ENCODE data around the gene KIF1B. TPM values are rescaled to one million over a fixed set of nuclear protein-coding genes. Genes with fewer than 3 reads are reported as not detected.

The KIF1B gene
- total RNA-seq, 1 experiment from 2014 or later = 33.0 TPM

GRCh38 chr1:10328180-10328963, 118.0 kb downstream of the KIF1B start:
- no peaks in the 10 kb centered on the region; the same call in 1 of the 2 replicates for H3K36me3 ChIP-seq (ENCODE audit: control insufficient read depth, insufficient read depth, low read length)
- no peak overlapping the region for H3K4me3 ChIP-seq (ENCODE audit: low read depth in 2 of 2, low read length in 2 of 2)
- in situ Hi-C loops (cut with HindIII; ENCODE audit: low pct_unique_long_range_greater_than_20kb, low sequenced_read_pairs) (no loop called here), intact Hi-C loops (cut with micrococcal nuclease; ENCODE audit: unreplicated experiment) (no loop called here)
- no peaks in the 10 kb centered on the region for H3K4me1 ChIP-seq (ENCODE audit: control insufficient read depth, insufficient read depth, low read length)
- ATAC-seq (no peak), DNase-seq (ENCODE audit: low read depth, low spot score) (no peak)
- POLR2A ChIA-PET = interaction anchor here (0.5 kb wide), 1 partner anchor 78 kb away, joined by 5 read pairs; no protein-coding TSS in a partner anchor
- H3K27ac ChIP-seq (ENCODE audit: low read length) = no peak overlapping the region
- CTCF ChIA-PET = no interaction called here
- TF ChIP-seq REST (IDR thresholded peaks at IDR 0.05; ENCODE audit: insufficient read depth in 1 of 2, low read depth in 2 of 2, low read length in 1 of 2) = no peak
- TF ChIP-seq CTCF (IDR thresholded peaks at IDR 0.05) = no peak
- no peak for TF ChIP-seq POLR2AphosphoS5 (IDR thresholded peaks at IDR 0.05; ENCODE audit: low read depth, low read length)
- no peak for TF ChIP-seq SIN3A (IDR thresholded peaks at IDR 0.05; ENCODE audit: borderline replicate concordance, insufficient read depth, low read depth, low read length)
- TF ChIP-seq TCF7L2 (IDR thresholded peaks at IDR 0.05; ENCODE audit: low read depth, low read length) = no peak
- no TSS peak for BruUV-seq (replicated peaks)
- no peaks in the 10 kb centered on the region for H3K27me3 ChIP-seq (ENCODE audit: control insufficient read depth, insufficient read depth, low read length)
- no peaks in the 10 kb centered on the region for H3K9me3 ChIP-seq (ENCODE audit: control insufficient read depth, insufficient read depth, low read depth, low read length)

GRCh38 chr1:10337436-10337835, 127.1 kb downstream of the KIF1B start:
- CTCF ChIA-PET = no interaction called here
- intact Hi-C loops (cut with micrococcal nuclease; ENCODE audit: unreplicated experiment) = loop anchor here (10.0 kb wide), 1 partner anchor 123 kb away; the partner anchor contains the start of gene KIF1B

More at GRCh38 chr1:10337436-10337835, 127.1 kb downstream of the KIF1B start:
- Histone ChIP-seq H3K27ac (ENCODE audit: low read length) (no peak overlapping the region), H3K9me3 (ENCODE audit: control insufficient read depth, insufficient read depth, low read depth, low read length) (no peaks in the 10 kb centered on the region), H3K27me3 (ENCODE audit: control insufficient read depth, insufficient read depth, low read length) (no peaks in the 10 kb centered on the region), H3K36me3 (ENCODE audit: control insufficient read depth, insufficient read depth, low read length) (0 out of 2 replicates have a peak, but pooled peaks cover 2% of the 10 kb centered on the region), H3K4me3 (ENCODE audit: low read depth in 2 of 2, low read length in 2 of 2) (no peak overlapping the region), H3K4me1 (ENCODE audit: control insufficient read depth, insufficient read depth, low read length) (no peaks in the 10 kb centered on the region)
- POLR2A ChIA-PET = no interaction called here
- DNase-seq (ENCODE audit: low read depth, low spot score) (no peak), ATAC-seq (no peak)
- in situ Hi-C loops (cut with HindIII; ENCODE audit: low pct_unique_long_range_greater_than_20kb, low sequenced_read_pairs) = no loop called here
- TF ChIP-seq POLR2AphosphoS5 (IDR thresholded peaks at IDR 0.05; ENCODE audit: low read depth, low read length) (no peak), SIN3A (IDR thresholded peaks at IDR 0.05; ENCODE audit: borderline replicate concordance, insufficient read depth, low read depth, low read length) (no peak), CTCF (IDR thresholded peaks at IDR 0.05) (no peak)
- no TSS peak for BruUV-seq (replicated peaks)

All from Panc1 (cell line).